Activated naive CD4-positive, alpha-beta T cell (primary cell): ENCODE measurements around the gene TNFSF10.
"Not testable (repeated sequence)": the region's sequence is repeated elsewhere in the genome, so short reads cannot be mapped to it uniquely, and the experiment has no call there.

ENCODE experiments used
- DNase-seq, 4 experiments: peaks; one replicate each; lab custom pipeline; 2025; lab: John Stamatoyannopoulos, UW

TNFSF10 gene

DNA sequence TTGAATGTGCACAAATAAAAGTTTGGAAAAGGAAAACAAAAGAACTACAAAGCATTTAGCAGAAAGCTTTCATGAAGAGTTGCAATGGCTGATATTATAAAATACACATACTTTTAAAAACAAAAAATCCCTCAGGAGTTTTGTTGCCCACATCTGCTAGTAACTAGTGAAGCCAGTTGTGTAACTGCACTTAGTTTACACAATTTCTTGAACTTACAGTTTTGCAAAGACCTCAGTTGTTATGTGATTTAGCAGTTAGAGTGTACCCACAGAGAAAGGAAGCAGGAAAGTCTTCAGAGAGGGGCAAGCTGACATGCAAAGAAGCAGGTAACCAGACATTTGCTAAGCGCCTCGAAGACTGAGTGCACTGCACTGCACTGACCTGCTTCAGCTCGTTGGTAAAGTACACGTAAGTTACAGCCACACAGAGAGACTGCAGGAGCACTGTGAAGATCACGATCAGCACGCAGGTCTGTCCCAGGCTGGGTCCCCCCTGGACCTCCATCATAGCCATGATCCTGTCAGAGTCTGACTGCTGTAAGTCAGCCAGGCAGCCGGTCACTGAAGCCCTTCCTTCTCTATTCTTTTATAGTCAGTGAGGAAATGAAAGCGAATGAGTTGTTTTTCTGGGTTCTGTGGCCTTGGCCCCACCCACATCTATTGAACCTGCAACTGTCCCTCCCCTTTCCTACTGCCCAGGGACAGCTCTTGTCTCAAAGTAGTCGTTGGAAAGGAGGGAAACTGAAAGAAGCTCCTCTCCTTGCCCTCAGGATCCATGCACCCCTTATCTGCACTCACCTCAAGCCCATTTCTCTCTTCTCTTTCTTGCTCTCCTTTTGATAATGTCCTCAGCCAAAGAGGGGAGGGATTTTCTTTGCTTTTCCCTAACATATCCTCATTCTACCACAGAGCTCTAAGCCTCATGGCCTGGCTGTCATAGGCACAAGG lies at the start of gene TNFSF10:
TNFSF10 (minus strand) TSS at position 560 of the 948 bp plus-strand sequence; CDS start at position 514, 46 bp downstream.
- peak in 3 of 4 experiments; percentile 5 to 41 (median 29) for DNase-seq

DNA sequence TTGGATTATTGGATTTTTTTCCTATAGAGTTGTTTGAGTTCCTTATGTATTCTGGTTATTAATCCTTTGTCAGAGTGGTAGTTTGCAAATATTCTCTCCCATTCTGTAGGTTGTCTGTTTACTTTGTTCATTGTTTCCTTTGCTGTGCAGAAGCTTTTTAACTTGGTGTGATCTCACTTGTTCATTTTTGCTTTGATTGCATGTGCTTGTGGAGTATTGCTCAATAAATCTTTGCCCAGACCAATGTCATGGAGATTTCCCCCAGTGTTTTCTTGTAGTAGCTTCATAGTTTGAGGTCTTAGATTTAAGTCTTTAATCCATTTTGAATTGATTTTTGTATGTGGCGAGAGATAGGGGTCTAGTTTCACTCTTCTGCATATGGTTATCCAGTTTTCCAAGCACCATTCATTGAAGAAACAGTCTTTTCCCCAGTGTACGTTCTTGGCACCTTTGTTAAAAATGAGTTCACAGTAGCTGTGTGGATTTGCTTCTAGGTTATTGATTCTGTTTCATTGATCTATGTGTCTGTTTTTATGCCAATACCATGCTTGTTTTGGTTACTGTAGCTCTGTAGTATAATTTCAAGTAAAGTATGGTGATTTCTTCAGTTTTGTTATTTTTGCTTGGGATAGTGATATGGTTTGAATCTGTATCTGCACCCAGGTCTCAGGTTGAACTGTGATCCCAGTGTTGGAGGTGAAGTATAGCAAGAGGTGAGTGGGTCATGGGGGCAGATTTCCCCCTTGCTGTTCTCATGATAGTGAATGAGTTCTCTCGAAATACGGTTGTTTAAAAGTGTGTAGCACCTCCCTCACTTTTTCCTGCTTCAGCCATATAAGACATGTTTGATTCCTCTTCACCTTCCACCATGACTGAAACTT lies 46.1 kb upstream of the TNFSF10 start:
- DNase-seq, result no peak

DNA sequence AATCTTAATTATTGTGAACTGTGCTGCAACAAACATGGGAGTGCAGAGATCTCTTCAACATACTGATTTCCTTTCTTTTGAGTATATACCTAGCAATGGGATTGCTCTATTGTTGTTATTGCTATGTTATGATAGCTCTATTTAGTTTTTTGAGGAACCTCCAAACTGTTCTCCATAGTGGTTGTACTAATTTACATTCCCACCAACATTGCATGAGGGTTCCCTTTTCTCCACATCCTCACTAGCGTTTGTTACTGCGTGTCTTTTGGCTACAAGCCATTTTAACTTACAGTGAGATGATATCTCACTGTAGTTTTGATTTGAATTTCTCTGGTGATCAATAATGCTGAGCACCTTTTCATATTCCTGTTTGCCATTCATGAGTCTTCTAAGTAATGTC lies 45.5 kb upstream of the TNFSF10 start:
- DNase-seq, result no peak

DNA sequence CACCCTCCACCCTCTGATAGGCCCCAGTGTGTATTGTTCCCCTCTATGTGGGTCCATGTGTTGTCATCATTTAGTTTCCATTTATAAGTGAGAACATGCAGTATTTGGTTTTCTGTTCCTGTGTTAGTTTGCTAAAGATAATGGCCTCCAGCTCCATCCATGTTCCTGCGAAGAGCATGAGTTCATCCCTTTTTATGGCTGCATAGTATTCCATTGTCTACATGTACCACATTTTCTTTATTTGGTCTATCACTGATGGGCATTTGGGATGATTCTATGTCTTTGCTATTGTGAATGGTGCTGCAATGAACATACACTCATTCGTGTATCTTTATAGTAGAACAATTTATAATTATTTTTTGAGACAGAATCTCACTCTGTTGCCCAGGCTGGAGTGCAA lies 43.6 kb upstream of the TNFSF10 start:
- not testable (repeated sequence) for DNase-seq

DNA sequence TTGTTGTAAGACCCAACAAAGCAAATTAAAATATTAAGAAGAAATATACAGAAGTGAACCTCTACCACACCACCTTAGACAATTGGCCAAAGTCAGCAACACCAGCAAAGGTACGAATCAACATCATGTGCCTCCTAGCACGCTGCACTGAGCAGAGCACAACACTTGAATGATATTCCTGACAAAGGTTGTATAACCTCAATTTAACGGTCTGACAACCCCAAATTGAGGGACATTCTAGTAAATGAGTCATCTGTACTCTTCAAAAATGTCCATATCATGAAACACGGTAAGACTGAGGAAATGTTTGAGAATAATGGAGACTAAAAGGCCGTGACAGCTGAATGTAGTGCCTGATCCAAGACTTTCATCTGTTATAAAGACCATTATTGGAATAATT lies 41.3 kb upstream of the TNFSF10 start:
- no peak for DNase-seq

DNA sequence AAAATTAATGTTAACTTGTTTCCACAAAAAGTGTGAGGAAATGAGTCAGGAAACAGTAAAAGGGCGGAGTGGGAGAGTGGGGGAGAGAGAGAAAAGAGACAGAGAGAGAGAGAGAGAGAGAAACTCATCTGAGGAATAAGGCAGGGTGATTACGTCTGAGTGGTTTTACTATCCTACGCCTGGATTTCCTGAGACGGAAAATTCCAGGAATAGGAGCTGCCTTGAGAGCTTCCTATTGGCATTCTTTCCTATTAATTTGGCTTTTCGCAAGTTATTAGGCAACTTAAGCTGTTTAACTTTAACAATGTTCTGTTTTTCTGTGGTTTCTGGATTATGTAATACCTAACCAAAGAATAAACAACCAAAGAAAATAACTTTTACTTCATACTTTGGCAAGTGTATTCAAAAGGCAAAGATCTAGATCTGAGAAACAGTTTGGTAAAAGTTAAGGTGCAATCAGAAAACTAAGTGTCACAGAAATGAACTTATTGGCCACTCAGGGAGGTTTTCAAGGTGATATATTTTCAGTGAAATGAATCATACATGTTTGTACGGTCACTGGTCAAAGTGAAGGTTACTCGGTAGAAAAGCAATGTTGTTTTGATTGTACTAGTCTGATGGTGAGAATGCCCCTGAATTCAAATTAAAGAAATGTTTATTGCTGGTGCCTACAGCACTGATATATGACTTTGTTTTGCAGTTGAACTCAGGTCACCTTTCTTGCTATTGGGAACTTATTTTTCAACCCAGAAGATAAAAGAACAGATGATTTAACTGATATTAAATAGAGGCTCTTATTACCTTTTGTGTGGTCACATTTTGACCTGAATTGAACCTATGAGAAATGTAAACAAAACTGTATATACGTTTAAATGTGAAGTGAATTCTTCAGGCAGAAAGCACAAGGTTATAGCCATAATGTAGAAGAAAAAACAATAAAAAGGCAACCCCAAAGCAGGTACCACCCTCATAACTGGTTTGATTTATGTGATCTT lies 39.9 kb upstream of the TNFSF10 start:
- DNase-seq, result no peak

DNA sequence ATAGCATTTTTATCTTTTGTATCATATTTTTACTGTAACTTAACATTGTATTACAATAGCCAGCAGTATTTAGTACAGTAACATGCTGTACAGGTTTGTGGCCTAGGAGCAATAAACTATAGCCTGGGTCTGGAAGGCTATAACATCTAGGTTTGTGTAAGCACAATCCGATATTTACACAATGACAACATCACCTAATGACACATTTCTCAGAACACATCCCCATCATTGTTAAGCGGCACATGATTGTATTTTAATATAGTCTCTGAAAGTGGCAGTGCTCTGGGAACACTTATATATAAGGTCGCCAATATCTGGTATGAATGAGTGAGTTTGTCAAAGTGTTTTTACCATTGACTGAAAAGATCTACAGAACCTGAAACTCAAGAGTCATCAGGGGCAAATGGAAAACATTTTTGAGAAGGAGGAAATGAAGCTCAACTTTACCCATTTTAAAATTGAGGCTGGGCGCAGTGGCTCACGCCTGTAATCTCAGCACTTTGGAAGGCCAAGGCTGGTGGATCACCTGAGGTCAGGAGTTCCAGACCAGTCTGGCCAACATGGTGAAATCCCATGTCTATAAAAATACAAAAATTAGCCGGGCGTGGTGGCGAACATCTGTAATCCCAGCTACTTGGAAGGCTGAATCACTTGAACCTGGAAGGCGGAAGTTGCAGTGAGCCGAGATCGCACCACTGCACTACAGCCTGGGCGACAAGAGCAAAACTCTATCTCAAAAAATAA lies 38.8 kb upstream of the TNFSF10 start:
- no peak for DNase-seq

DNA sequence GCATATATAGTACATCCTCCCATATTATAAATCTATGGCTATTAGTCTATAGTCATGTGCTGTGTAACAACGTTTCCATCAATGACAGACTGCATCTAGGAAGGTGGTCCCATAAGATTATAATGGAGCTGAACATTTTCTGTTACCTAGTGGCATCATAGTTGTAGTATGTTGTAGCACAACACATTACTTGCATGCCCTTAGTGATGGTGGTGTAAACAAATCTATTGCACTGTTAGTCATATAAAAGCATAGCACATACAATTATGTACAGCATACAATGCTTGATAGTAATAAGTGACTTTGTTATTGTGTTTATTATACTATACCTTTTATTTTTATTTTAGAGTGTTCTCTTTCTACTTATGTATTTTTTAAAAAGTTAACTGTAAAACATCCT lies 37.4 kb upstream of the TNFSF10 start:
- no peak for DNase-seq

DNA sequence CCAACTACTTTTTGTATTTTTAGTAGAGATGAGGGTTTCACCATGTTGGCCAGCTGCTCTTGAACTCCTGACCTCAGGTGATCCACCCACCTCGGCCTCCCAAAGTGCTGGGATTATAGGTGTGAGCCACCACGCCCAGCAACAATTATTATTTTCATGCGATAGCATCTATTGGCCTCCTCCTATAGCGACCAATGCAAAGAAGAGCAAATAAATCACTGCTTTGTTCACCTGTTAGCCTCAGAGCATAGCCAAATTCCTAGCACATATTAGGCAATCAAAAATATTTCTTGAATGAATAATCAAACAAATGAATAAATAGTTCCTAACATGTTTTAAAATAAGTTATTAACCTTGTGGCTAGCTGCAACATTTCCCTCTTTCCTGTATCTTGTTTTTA lies 36.8 kb upstream of the TNFSF10 start:
- no peak for DNase-seq

DNA sequence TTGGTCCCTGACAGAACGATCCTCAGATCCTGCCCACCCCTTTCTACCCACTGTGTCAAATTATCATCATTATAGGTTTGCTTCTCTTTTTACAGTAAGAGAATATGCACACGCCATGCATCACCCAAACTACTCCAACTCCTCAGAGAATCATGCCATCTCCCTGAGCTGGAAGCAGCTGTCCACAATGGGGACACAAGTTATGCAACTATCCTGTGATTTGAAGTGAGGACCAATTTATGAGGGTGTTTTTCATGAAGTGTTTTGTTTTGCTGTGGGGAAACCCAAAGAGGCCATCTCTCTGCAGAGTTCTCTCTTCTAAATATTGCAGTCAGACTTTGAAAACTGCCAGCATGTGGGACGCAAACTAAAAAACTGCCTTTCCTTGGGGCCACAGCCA lies 35.8 kb upstream of the TNFSF10 start:
- no peak for DNase-seq

DNA sequence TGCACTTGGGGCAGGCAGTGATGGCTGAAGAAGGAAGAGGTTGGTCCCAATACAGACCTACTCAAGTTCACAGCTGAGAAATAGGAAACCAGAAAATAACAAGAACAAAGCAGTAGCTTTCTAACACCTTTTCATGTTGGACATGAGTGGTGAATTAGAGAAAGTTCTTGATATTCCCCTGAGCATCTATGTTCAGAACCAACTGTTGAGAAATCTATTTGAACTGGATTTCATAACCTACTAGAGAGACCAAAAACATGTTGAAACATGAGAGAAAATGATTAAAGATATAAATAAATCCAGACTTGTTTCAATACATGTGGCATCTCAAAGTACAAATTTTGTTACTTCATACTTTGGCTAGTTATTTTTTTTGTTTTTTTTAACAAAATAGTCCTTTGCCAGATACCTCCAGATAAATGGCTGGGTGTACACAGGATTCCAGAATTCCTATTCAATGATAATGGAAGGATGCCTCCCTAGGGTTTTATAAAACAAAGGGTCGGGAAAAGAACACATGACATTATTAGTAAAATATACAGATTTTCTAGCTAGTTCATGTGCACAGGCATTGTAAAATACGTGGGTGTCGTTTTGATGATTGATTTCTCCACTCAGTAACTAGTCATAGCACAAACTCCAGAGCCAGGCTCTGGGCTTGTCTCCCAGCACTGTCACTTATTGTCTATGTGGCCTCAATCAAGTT lies 34.4 kb upstream of the TNFSF10 start:
- DNase-seq, result no peak

DNA sequence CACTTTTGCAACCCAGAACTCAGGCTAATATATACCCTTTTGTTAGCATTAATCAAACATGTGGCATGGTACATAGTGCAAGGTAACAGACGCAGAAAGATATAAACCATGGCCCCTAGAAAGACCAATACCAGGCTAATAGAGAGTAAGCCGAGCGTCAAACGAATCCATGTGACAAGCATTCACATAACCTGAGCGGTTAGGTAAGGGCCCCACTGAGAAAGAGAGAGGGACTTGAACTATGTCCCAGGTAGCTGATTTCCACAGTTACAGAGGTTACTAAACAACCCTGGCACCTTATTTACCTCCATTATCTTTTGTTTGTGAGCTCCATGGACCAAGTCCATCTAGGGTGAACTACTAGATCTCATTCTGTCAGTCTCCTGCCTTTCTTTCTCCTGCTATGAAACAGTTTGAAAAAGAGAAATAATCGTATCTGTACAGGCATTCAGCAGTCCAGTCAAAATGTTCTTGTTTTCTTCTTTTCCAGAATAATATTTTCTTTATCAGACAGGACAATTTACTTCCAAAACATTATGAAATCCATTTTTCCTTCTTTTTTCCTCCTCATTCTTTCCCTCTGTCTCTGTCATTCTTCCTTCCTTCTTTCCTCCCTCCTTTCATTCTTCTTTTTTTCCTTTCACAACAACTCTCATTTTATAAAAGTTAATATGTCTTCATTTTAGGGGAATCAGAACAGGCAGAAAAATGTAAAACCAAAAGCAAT lies 30.5 kb upstream of the TNFSF10 start:
- no peak for DNase-seq

DNA sequence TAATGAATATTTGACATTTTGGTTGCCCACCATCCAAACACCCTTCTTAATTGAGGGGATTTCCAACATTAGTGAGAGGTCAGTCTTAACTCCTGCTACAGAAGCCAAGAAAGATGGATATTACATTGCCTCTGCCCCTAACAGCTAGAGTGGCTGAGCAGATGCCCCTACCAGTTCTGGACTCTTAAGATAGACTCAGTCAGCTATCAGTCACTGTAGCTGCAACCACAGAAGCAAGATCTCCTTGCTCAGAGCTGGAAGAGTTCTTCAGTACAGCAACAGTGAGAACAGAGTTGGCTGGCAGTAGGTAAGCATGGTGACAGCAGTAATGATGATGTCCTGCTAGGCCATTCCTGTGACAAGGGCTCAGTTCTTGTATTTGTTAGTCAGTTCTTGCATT lies 29.4 kb upstream of the TNFSF10 start:
- no peak for DNase-seq

DNA sequence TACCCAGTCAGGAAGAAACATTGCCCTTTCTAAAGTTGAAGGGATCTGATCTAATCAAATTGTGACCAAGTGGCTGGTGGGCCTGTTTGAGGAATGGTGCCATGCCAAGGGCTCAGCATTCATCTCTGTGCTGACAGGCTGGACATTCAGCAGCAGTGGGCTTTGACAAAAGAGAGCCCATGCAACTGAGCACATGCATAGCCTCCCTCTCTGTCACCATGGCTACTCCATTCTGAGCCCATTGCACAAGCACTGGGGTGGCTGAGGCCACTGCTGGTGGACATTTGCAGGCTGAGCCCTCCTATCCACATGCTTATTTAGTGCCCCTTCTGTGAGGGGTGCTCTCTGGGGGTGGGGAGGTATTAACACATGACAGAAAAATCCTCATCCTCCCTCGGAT lies 28.6 kb upstream of the TNFSF10 start:
- no peak for DNase-seq

DNA sequence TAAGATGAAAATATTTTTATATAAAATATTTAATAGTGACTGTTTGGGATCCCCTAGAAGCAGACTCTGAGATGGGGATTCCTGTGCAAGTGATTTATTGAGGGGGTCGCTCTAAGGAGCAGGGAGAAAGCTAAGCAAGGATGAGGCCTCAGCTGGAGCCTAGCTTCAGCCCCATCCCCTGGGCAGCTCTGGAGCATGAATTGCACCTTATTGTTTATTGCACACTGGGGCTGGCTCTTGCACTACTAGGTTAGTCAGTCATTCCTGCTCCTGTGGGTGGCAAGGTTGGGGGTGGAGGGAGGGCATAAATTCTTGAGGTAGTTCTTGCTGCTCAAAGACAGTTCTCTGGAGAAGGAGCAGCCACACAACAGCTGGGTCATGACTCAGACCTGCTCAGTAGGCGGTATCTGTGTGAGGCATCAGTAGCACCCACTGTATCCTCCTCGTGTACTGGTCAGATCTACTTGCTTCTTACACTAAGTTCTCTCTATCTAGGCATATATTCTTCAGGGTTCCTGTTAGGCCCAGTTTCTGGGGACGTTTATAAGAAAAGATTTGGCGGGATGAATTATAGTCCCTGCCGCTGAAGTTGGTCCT lies 27.2 kb upstream of the TNFSF10 start:
- DNase-seq, result peak; percentile 7 to 32 (median 10)

DNA sequence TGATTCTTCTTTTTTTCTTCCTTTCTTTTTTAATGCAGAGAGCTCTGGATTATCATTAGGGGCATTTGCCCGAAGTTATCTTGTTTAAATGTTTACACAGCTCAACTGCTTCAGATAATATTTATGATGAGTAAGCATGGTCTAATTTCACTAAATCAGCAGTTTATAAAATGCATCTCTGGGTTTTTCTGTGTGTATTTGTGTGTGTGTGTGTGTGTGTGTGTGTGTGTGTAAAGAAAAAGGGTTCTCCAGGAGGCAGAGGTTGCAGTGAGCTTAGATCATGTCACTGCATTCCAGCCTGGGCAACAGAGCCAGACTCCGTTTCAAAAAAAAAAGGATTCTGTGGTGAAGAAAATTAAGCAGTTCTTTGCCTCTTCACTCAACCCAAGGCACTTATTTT lies 25.9 kb upstream of the TNFSF10 start:
- no peak for DNase-seq

DNA sequence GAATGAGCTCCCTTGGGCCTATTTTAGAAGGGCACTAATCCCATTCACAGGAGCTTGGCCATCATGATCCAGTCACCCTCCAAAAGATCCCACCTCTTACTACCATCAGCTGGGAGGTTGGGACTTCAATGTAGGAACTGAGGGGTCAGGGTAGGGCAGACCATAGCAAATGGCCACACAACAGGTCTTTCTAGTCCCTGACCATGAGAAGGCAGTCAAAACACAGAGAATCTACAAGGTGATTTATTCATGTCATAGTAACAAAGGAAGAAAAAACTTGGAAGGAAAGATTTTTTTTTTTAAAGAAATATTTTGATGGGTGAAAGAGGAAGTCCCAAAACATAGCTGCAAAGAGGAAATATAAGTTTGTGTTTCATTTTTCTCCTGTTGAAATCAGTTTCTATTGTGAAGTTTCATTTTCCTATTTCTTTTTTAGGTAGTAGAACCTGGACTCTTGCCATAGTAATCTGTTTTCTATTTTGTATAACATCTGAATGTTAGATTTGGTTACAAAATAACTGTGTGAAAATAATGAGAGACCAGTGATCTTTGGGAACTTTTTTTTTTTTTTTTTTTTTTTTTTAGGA lies 23.5 kb upstream of the TNFSF10 start:
- DNase-seq, result no peak

DNA sequence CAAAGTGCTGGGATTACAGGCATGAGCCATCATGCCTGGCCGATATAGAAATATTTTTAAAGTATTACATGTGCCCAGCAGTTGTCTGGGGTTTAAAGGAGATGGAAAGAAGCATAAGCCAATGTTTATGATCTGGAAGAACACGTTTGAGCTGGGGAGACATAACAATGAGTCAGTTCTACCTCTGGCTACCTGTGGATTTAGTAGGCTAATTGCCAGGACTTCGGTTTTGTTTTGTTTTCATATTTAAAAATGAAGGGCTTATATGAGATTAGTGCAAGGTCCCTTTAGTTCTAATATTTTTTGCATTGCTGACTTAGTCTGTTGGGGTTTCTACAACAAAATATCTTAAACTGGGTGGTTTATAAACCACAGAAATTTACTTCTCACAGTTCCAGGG lies 22.9 kb upstream of the TNFSF10 start:
- DNase-seq, result no peak

DNA sequence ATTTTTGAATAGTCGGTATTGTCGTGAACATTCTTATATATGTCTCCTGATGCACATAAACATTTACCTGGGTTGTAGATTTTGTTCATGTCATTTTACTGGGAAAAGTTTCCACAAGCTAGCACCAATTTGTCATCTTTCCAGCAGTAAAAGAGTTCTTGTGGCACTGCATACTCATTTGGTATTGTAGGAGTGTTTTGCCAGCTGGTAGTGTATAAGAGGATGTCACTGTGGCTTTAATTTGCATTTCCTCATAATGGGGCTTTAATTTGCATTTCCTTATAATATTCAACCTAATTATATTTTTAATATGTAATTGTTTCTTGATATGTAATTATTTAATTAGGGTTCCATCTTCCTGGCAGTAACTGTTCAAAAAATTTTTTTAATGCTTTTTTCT lies 21.2 kb upstream of the TNFSF10 start:
- no peak for DNase-seq
